HG03439 (cell line): ENCODE results near the gene DNAH7.

Experiments used
- ATAC-seq: cut with Tn5 transposase; IDR thresholded peaks from one replicate; pipeline ENCODE4 v1.9.1; 2021; ENCODE audit warnings: mild to moderate bottlenecking, moderate library complexity; ENCODE audit not compliant: unreplicated experiment

DNAH7 gene

DNA sequence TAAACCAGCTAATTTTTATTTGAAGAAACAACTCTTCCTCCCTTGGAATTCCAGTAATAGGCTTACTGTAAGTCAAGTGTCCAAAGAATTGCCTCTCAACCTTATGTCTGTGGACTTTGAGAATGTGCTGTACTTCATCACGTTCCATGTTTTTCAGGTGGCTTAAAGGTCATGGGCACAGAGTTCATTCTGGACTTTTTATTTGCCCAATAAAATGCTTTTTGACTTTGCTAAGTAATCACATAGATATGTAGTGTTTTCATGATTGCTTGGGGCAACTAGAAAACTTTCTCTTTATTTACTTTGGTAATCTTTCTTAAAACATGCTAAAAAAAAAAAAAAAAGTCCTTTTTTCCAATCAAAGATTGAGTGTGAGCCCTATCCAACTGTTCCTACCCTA is 10.4 kb upstream of the DNAH7 start:
- no peak for ATAC-seq

GRCh38 chr2:196077821-196078220 is 9.2 kb upstream of the DNAH7 start:
- ATAC-seq = no peak

DNA sequence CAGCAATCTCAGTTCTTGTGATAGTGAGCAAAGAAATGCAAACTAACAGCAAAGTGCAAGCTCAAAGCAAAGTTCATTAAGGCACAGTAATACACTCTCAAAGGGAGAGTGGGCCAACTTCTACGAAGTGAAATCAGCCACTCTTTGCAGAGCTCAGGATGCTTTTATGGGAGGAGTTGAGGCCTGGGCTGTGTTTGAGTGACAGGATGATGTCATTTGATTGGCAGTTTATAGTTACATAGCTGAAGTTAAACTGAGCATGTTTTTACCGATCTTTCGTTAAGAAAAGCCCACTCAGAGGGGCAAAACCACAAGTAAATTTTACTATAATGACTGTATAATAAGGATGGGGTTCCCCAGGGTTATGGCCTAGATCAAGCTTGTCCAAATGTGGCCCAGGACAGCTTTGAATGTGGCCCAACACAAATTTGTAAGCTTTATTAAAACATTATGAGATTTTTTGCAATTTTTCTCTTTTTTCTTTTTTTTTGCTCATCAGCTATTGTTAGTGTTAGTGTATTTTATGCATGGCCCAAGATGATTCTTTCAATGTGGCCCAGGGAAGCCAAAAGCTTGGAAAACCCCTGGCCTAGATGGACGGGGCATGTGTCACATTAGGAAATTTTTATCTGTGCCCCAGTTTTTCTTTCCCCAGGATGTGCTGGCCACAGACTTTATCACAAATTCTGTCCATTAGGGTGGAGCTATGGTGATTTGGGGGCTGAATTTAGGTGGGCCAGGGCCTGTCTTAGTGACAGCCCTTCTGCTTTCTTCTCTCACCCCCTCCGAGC is 8.3 kb upstream of the DNAH7 start:
- no peak for ATAC-seq

- ATAC-seq = no peak
Measured at GRCh38 chr2:196075196-196075595, 6.6 kb upstream of the DNAH7 start.

GRCh38 chr2:196074631-196075030 is 6.0 kb upstream of the DNAH7 start:
- no peak for ATAC-seq

GRCh38 chr2:196073521-196073920 is 4.9 kb upstream of the DNAH7 start:
- no peak for ATAC-seq

DNA sequence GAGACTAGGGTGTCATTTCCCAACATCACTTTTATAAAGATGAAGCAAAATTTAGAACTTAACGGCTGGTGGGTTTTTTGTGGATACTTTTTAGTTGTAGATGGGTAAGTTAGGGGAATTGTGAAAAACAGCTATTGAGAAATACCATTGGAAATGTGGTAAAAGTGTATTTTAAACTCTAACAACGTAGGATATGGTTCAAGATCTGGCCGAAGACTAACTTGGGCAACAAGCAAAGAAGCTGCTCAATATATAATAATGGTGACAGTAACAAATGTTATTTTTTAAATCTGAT is 1.6 kb downstream of the DNAH7 start:
- ATAC-seq = no peak

DNA sequence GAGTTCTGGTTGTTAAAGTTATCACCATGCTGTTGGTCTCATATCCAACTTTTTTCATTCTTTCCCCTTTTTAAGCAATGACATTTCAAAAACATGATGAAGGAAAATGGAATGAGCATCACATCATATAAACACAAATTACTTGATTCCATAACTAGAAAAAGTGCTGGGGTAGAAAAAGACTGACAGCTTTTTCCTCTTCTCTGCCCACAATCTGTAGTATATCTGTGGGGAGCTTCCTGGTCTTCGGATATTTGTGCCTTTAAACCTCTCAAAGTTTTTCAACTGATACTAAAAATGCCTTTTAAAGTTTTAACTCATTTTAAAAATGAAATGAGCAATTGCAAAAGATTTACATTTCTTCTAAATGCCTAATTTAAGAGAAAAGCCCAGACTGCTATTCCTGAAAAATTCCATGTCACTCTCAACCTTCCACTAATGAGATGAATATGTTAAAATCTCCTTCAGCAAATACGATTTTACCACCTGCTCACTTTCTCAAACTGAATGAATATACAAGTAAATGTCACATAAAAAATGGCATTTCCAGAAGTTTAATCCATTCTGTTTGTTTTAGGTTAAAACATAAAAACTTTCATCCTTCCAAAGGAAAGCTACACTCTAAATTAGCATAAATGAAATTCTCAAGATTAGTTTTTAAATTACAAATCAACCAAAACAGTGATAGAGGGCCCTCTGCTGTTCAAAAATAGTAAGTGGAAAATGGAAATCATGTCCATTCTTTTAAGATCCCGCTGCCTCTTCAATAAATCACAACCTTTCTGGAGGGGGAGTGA is 2.1 kb downstream of the DNAH7 start:
- no peak for ATAC-seq

GRCh38 chr2:196063773-196064172 is 4.9 kb downstream of the DNAH7 start:
- no peak for ATAC-seq

DNA sequence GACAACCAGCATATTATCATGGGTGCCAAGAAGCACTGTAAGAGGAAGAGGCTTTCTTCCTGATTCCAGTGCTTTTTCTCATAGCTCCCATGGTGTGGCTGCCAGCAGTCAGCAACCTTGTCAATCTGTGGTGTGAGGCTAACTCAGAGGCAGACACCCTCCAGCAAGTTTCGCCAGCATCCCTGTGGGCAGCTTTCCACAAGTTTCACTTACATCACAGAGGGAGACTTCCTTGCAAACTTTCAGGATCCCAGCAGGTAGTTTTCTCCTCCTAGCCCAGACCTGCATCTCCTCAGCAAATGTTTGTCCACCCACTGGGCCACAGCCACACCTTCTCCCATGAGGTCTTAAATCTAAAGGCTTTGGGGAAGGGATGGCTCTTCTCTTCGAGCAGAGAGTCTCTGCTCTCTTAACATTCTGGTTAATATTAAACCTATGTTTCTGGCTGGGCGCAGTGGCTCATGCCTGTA is 9.1 kb downstream of the DNAH7 start:
- ATAC-seq = no peak

DNA sequence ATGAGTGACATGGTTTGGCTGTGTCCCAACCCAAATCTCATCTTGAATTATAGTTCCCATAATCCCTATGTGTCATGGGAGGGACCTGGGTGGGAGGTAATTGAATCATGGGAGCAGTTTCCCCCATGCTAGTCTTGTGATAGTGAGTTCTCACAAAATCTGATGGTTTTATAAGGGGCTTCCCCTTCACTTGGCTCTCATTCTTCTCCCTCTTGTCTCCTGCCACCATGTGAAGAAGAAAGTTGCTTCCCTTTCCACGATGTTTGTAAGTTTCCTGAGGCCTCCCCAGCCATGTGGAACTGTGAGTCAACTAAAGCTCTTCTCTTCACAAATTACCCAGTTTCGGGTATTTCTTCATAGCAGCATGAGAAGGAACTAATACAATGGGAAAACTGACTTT is 14.0 kb downstream of the DNAH7 start:
- no peak for ATAC-seq

DNA sequence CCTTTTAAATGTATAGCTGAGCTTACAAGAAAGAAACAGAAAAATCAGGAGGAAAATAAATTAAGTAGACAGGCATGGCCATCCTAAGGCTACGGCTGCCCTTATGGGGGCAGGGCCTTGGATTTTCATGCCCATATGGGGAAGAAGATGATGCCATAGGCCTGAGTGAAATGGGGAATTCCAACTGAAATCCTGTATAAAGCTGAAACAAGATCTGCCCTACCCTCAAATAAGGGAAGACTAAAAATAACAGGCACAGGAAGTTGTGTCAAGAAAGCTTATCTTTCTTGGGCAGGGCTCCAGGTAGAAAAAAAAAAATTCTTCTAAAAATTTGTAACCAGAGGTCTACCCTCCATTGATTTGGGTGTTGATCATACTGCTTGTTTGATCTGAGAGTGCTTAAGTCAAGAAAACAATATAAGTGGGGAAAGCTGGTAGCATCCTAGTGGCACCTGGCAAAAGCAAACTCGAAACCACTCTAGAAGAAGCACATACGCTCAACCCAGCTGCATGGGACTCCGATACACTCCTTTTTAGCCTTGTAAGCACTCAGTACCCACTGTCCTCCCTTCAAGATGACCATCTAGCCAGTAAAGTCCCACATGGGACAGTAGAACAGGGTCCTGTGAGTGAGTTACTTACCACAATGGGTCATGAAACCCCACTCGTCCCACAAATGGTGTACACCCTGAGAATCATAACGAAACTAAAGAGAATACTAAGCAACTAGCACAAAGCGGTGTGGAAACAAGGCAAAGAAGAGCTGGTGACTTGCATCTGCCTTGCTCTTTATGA is 22.3 kb downstream of the DNAH7 start:
- no peak for ATAC-seq

DNA sequence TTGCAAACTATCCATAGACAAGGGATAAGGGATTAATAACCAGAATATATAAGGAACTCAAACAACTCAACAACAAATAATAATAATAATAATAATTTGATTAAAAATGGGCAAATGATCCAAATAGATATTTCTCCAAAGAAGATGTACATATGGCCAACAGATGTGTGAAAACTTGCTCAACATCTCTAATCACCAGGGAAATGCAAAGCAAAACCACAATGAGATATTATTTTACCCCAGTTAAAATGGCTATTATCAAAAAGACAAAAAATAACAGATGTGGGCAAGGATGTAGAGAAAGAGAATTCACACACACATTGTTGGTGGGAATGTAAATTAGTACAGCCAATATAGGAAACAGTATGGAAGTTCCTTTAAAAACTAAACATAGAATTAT is 26.9 kb downstream of the DNAH7 start:
- ATAC-seq = no peak

DNA sequence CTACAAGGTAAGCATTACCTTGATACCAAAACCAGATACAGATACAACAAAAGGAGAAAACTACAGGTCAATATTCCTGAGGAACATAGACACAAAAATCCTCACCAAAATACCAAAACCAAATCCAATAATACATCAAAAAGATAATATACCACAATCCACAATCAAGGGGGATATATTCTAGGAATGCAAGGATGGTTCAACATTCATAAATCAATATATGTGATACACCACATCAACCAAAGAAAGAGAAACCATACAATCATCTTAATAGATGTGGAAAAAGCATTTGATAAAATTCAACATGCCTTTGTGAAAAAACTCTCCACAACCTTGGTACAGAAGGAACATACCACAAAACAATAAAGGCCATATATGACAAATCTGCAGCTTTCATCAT is 28.4 kb downstream of the DNAH7 start:
- no peak for ATAC-seq

- no peak for ATAC-seq
Measured at GRCh38 chr2:196036442-196036841, 32.2 kb downstream of the DNAH7 start.

DNA sequence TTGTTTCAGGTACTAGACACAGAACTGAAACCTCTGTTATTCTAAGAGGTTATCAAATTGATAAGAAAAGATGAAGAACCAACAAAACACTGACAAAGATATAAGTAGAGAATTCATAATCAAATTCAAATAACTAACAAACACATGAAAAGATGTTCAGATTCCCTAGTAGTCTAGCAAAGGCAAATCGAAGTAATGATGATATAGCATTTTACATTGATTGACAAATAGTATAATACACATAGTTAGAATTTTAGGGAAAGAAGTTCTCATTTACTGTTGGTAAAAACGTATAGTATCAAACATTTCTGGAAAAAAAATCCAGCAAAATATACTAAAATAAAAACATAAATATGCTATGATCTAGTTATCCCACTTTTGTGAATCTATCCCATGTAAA is 50.6 kb downstream of the DNAH7 start:
- ATAC-seq = no peak

DNA sequence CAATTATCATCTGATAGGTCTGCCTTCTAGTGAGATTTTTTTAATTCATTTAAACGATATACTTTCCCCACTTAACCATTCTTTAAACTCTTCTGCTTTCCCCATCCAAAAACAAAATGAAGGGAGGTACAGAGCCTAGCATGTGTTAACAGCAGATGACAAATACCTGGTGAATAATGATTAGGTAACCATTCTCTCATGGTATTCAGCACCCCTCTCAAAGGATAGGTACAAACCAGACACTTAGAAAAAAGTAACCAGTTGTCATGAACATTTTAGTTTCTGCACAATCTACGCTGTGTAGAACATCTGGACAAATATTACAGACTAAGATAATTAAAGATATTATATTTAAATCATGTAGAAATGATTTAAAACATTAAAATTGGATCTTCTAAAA is 56.3 kb downstream of the DNAH7 start:
- ATAC-seq = no peak

DNA sequence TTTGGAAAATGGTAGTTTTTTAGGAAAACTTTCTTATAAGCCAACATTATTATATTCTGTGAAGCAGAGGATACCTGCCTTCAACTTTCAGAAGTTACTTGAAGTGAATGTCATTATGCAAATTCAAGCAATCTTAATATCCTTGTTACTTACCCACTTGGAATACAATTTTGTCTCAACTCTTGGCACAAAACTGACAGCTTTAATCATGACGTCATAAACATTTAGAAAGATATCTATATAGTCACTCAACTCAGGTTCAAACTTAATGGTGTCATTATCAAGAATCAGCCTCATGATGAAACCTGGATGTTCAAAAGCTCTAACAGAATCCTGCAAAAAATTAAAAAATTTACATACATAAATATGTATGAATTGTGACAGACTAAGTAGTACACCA is 68.1 kb downstream of the DNAH7 start:
- no peak for ATAC-seq

DNA sequence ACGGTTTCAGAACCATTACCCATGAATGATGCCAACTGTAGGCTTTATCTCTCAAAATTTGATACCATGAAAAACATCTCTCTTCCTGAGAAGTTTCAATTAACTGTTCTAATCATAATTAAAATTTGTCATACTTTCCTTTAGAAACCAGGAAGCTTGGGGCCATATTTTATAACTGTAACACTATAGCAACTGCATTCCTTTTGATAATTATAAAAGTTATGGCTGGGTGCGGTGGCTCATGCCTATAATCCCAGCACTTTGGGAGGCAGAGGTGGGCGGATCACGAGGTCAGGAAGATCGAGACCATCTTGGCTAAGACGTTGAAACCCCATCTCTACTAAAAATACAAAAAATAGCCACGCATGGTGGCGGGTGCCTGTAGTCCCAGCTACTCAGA is 70.6 kb downstream of the DNAH7 start:
- ATAC-seq = no peak

- no peak for ATAC-seq
Measured at GRCh38 chr2:195995499-195995898, 73.1 kb downstream of the DNAH7 start.

DNA sequence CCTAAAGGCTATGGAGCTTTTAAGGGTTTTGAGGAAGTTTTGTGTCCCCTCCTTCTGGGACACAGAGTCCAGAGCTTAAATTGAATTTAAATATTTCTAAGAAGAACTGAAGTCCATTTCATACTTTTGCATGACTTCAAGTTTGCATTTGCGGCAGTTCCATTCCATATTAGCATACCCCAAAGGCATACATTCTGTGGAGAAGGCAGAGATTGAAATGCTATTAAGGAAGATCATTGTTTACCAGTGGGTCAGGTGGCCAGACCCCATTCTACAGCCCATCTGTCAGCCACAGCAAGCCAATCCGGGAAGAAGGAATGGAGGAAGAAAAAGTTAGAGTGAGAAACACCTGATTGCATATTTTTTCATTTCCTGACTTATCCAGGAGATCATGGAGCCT is 75.0 kb downstream of the DNAH7 start:
- no peak for ATAC-seq

- no peak for ATAC-seq
Measured at GRCh38 chr2:195985741-195986140, 82.9 kb downstream of the DNAH7 start.
